ENCODE measurements around the gene TBXAS1. TPM values are rescaled to one million over a fixed set of nuclear protein-coding genes. Genes with fewer than 3 reads are reported as not detected.

The TBXAS1 gene
- total RNA-seq, 1 donor from 2014 or later, result 20.0 TPM

DNA sequence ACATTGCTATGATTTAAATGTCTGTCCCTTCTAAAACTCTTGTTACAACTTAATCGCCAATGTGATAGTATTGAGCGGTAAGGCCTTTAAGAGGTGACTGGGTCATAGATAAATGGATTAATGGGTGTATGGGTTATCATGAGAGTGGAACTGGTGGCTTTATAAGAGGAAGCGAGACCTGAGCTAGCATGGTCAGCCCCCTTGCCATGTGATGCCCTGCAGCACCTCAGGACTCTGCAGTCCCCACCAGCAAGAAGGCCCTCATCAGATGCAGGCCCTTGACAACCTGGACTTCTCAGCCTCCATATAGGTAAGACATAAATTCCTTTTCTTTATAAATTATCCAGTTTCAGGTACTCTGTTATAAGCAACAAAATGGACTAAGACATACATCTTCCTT, 218.1 kb downstream of the TBXAS1 start:
- no peak for DNase-seq (ENCODE audit: low read depth)
- TF ChIP-seq, protein P1, sequence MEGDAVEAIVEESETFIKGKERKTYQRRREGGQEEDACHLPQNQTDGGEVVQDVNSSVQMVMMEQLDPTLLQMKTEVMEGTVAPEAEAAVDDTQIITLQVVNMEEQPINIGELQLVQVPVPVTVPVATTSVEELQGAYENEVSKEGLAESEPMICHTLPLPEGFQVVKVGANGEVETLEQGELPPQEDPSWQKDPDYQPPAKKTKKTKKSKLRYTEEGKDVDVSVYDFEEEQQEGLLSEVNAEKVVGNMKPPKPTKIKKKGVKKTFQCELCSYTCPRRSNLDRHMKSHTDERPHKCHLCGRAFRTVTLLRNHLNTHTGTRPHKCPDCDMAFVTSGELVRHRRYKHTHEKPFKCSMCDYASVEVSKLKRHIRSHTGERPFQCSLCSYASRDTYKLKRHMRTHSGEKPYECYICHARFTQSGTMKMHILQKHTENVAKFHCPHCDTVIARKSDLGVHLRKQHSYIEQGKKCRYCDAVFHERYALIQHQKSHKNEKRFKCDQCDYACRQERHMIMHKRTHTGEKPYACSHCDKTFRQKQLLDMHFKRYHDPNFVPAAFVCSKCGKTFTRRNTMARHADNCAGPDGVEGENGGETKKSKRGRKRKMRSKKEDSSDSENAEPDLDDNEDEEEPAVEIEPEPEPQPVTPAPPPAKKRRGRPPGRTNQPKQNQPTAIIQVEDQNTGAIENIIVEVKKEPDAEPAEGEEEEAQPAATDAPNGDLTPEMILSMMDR (conservative IDR thresholded peaks at IDR 0.05; ENCODE audit: low read depth, low read length), result no peak
- no peak overlapping the region for H3K4me3 ChIP-seq (ENCODE audit: low read depth, low read length)

DNA sequence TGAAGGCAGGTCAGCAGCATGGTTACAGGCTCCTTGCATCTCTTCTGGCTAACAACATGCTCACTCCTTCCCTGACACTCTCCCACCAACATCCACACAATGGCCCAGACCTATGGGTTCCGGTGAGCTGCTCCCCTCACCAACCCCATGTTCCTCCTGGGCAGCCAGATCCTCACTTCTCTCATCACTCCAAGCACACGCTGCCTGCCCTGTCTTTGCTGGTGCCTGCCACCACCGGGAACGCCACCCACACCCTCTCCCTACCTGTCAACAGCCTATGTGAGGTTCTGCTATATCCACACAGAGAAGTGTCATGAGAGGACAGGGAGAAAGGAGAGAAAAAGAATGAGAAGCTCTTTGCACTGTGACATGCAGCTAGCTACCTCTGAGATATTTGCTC, 219.1 kb downstream of the TBXAS1 start:
- DNase-seq (ENCODE audit: low read depth), result no peak
- TF ChIP-seq, protein P1 (conservative IDR thresholded peaks at IDR 0.05; ENCODE audit: low read depth, low read length), result no peak
- no peak overlapping the region for H3K4me3 ChIP-seq (ENCODE audit: low read depth, low read length)

DNA sequence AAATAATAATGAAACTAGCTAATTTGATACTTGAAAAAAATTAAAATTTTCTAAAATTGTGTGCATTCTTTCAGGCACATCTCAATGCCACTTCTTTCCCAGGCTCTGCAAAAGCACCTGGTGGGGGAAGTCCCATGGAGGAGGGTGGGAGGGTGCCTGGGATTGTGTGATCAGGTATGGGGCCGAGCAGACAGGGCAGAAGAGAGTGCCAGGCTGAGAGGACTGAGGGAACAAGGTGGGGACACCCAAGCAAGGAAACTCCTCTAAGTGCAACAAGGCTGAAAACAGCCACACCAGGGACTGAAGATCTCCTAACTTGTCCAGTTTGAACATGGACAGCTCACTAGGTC, 219.9 kb downstream of the TBXAS1 start:
- DNase-seq (ENCODE audit: low read depth), result no peak
- TF ChIP-seq, protein P1 (conservative IDR thresholded peaks at IDR 0.05; ENCODE audit: low read depth, low read length), result no peak
- no peak overlapping the region for H3K4me3 ChIP-seq (ENCODE audit: low read depth, low read length)

DNA sequence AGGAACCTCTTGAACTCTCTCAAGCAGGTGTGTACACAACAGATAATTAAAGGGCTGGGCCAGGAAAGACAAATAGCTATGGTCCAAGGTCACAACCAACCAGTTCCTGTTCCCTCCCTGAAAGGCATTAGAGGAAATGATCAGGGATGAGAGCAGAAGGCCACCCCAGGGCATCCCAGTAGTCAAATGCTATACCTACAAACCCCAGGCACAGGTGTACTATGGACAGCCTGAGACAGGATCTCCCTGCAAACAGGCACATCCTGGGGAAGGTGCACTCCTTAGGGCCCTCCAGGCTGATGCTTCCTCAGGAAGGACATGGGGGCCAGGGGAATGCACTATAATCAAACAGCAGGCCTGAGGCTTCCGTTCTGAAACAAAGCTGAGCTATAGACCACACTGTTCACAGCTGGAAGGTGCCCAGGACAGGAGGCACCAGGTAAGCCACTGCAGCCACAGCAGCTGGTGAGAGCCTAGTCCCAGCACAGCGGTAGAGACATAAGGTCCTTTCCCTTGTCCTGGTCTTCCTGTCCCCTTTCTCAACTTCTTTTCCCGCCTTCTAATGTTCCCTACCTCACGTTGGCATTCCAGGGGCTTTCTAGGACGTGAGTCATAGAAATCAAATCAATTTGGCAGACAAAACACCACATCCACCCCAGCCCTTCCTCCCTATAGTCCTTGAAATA, 220.4 kb downstream of the TBXAS1 start:
- DNase-seq (ENCODE audit: low read depth), result no peak
- TF ChIP-seq, protein P1 (conservative IDR thresholded peaks at IDR 0.05; ENCODE audit: low read depth, low read length), result no peak
- H3K4me3 ChIP-seq (ENCODE audit: low read depth, low read length), result no peak overlapping the region

DNA sequence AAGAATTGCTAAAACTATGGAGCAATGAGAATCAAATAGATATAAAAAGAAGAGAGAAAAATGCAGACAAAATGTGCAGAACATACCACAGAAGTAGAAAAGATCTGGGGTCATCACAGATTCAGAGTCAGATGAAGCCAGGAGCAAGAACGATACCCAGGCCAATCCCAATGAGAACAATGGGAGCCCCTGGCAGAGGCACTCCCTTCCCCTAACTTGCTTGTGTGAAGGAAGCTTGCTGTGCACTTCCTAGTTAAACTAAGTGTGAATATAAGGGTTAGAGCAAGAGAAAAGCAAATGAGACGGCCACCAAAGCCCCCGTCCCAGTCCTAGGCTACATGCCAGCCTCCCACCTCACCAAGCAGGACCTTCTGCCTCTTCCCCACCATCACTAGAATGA, 221.0 kb downstream of the TBXAS1 start:
- H3K4me3 ChIP-seq (ENCODE audit: low read depth, low read length), result no peak overlapping the region
- TF ChIP-seq, protein P1 (conservative IDR thresholded peaks at IDR 0.05; ENCODE audit: low read depth, low read length), result no peak
- DNase-seq (ENCODE audit: low read depth), result no peak

DNA sequence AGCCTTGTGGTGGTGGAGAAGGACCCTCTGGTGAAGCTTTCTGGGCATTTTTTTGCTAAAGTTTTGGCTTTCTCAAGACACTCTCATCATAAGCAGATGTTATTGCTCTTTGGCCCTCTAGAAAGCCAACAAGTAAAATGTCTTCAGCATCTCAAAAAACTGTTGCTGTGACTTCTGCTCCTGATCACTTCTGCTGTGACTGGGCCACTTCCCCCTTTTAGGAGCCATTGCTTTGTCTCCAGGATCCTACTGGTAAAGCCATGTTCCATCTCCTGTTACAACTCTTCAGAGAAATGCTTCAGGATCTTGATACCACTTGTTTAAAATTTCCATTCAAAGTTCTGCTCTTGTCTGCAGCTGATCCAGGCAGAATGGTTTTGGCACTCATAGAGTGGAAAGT, 222.8 kb downstream of the TBXAS1 start:
- no peak overlapping the region for H3K4me3 ChIP-seq (ENCODE audit: low read depth, low read length)
- TF ChIP-seq, protein P1 (conservative IDR thresholded peaks at IDR 0.05; ENCODE audit: low read depth, low read length), result no peak
- DNase-seq (ENCODE audit: low read depth), result no peak

DNA sequence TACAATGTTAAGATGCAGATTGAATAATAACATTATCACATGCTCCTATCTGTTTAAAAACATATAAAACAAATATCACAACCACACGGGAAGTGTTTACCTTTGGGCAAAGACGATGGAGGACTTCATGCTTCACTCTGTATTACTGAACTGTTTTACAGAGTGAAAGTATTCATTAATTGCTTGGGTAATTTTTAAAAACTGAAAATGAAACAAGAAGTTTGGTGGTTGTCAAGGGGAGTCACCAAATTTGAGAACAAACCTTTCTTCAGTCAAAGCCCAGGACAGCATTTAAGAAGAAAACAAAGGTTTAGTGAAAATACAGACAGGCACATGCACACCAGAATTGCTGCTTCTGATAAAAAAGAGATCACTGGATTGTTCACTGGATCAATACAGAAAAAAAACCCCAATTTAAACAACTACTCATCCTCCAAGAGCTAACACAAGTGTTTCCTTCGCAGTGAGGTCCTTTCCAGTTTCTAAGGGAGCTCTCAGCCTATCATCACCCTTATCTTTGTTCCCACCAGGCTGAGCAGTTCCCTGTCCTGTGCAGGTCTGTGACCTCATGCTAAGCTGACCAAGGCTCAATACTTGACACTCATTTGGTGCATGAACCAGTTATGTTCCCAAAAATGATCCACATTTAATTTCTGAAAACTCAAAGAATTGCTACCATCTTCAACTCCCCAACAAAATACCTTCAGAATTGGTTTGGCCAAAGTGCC, 224.9 kb downstream of the TBXAS1 start:
- no peak for DNase-seq (ENCODE audit: low read depth)
- no peak overlapping the region for H3K4me3 ChIP-seq (ENCODE audit: low read depth, low read length)
- TF ChIP-seq, protein P1 (conservative IDR thresholded peaks at IDR 0.05; ENCODE audit: low read depth, low read length), result no peak
